Stimulated activated CD4-positive, alpha-beta T cell treated with anti-CD3 and anti-CD28 coated beads, Interleukin-12 subunit alpha, Interleukin-12 subunit beta, amount 100 ng/mL, for 4 hours (primary cell): Measurements from ENCODE around the gene CHD3.
A peak's percentile ranks its signal among the peaks of the same experiment; 100 is the strongest.
"Not testable (repeated sequence)": the region's sequence is repeated elsewhere in the genome, so short reads cannot be mapped to it uniquely, and the experiment has no call there.

ENCODE experiments used
- DNase-seq: peaks from one replicate; pipeline ENCODE4 v3.0.0-alpha.2; 2020

The CHD3 gene

GRCh38 chr17:7940034-7940433, 51.4 kb downstream of the CHD3 start:
- DNase-seq: no peak

GRCh38 chr17:7940743-7941142, 52.2 kb downstream of the CHD3 start:
- no peak for DNase-seq

GRCh38 chr17:7943291-7943690, 54.7 kb downstream of the CHD3 start:
- DNase-seq: no peak

GRCh38 chr17:7944326-7944725, 55.7 kb downstream of the CHD3 start:
- no peak for DNase-seq

- DNase-seq: no peak
These were observed 57.1 kb downstream of the CHD3 start for GRCh38 chr17:7945651-7946050.

GRCh38 chr17:7946441-7946840, 57.9 kb downstream of the CHD3 start:
- no peak for DNase-seq

- no peak for DNase-seq
These were observed 59.1 kb downstream of the CHD3 start for GRCh38 chr17:7947651-7948050.

- no peak for DNase-seq
These were observed 62.0 kb downstream of the CHD3 start for GRCh38 chr17:7950578-7950977.

GRCh38 chr17:7951143-7951792, 62.7 kb downstream of the CHD3 start:
- peak; percentile 30 for DNase-seq

- not testable (repeated sequence) for DNase-seq
These were observed 64.7 kb downstream of the CHD3 start for GRCh38 chr17:7953266-7953665.

GRCh38 chr17:7955414-7956227, 67.0 kb downstream of the CHD3 start:
- DNase-seq: no peak

GRCh38 chr17:7956228-7956965, 67.8 kb downstream of the CHD3 start:
- no peak for DNase-seq

- no peak for DNase-seq
These were observed 71.1 kb downstream of the CHD3 start for GRCh38 chr17:7959503-7960253.

- no peak for DNase-seq
These were observed 72.8 kb downstream of the CHD3 start for GRCh38 chr17:7961421-7961820.
